Omental fat pad (tissue), 4 donors: Measurements from ENCODE around the gene PLCB4. TPM values are rescaled to one million over a fixed set of nuclear protein-coding genes. Genes with fewer than 3 reads are reported as not detected.

Experiments
- ATAC-seq: fragments of 150-250 bp; one replicate; pipeline ENCODE4 v1.9.1; 2016; ENCODE audit warnings: mild to moderate bottlenecking, moderate library complexity; ENCODE audit not compliant: low FRiP score
- DNase-seq: peaks from one replicate; pipeline ENCODE4 v3.0.0-alpha.2; 2019; ENCODE audit warnings: low spot score
- total RNA-seq, 4 donors: library from RNA; depleted of rRNA; stranded (reverse); fragments of >200 nt; gene quantifications; one replicate each; pipeline ENCODE4 v1.1.0, GENCODE V29; 2016
- TF ChIP-seq, protein P1 (sequence below), 3 donors: fragments of 450-650 bp; IDR thresholded peaks; one replicate each; pipeline ENCODE4 v1.5.1; 2016 to 2017; ENCODE audit warnings: antibody characterized with exemption in 3 of 3, mild to moderate bottlenecking in 3 of 3, moderate library complexity in 2 of 3

The PLCB4 gene
- total RNA-seq, 4 donors from 2014 or later = 6.6 to 18.4 (median 11.4) TPM

GRCh38 chr20:9308056-9308455 lies 239.2 kb downstream of the PLCB4 start:
- TF ChIP-seq, protein P1, sequence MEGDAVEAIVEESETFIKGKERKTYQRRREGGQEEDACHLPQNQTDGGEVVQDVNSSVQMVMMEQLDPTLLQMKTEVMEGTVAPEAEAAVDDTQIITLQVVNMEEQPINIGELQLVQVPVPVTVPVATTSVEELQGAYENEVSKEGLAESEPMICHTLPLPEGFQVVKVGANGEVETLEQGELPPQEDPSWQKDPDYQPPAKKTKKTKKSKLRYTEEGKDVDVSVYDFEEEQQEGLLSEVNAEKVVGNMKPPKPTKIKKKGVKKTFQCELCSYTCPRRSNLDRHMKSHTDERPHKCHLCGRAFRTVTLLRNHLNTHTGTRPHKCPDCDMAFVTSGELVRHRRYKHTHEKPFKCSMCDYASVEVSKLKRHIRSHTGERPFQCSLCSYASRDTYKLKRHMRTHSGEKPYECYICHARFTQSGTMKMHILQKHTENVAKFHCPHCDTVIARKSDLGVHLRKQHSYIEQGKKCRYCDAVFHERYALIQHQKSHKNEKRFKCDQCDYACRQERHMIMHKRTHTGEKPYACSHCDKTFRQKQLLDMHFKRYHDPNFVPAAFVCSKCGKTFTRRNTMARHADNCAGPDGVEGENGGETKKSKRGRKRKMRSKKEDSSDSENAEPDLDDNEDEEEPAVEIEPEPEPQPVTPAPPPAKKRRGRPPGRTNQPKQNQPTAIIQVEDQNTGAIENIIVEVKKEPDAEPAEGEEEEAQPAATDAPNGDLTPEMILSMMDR (IDR thresholded peaks at IDR 0.05) = no peak
- DNase-seq (no peak), ATAC-seq (no peak)

GRCh38 chr20:9311132-9311531 lies 242.2 kb downstream of the PLCB4 start:
- ATAC-seq = no peak
- no peak for DNase-seq
- TF ChIP-seq, protein P1 (IDR thresholded peaks at IDR 0.05) = no peak

- TF ChIP-seq, protein P1 (IDR thresholded peaks at IDR 0.05) = no peak
- ATAC-seq = peak; percentile 57
- no peak for DNase-seq
These were observed 250.9 kb downstream of the PLCB4 start for GRCh38 chr20:9319687-9320384.

GRCh38 chr20:9321007-9321406 lies 252.1 kb downstream of the PLCB4 start:
- TF ChIP-seq, protein P1 (IDR thresholded peaks at IDR 0.05) = no peak
- DNase-seq (no peak), ATAC-seq (no peak)

GRCh38 chr20:9322661-9323060 lies 253.8 kb downstream of the PLCB4 start:
- DNase-seq (no peak), ATAC-seq (no peak)
- TF ChIP-seq, protein P1 (IDR thresholded peaks at IDR 0.05) = no peak

DNA sequence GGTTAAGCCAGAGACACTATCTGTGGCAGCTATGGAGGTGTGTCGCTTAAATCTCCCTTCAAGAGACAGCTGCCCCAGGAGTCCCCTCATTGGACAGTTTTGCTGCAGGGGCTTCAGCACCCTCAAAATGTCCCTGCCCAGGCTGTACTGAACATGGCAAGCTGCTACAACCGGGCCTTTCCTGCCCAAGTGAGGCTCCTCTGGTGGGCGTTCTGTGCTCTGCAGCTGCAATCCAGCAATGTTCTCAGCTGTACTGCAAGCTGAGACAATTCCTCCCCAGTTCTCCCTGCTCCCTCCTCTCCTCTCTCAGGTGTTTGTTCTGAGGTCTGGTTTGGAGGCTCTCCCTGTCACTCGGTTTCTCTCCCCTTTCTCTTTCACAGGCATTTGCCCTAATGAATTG lies 254.7 kb downstream of the PLCB4 start:
- no peak for DNase-seq
- no peak for ATAC-seq
- TF ChIP-seq, protein P1 (IDR thresholded peaks at IDR 0.05) = no peak
